Keratinocyte (primary cell): ENCODE data around the gene KDM7A.

ENCODE experiments used
- EZH2 ChIP-seq: IDR thresholded peaks from one replicate; pipeline ENCODE4 v1.6.1; 2012; ENCODE audit warnings: inconsistent platforms, mild to moderate bottlenecking, low read length, moderate library complexity
- TF ChIP-seq, protein P1 (sequence below), 3 experiments: IDR thresholded peaks in 1 of 3; conservative IDR thresholded peaks in 1 of 3; optimal IDR thresholded peaks in 1 of 3; 2 replicates in 2 of 3; 3 replicates in 1 of 3; pipeline versions ENCODE3 to v1.5.1; 2011; ENCODE audit warnings: low read length in 3 of 3, mild to moderate bottlenecking in 3 of 3, moderate library complexity in 2 of 3, control low read depth in 1 of 3, inconsistent platforms in 1 of 3; ENCODE audit not compliant: insufficient read depth in 2 of 3; ENCODE audit errors: extremely low read depth in 1 of 3

DNA sequence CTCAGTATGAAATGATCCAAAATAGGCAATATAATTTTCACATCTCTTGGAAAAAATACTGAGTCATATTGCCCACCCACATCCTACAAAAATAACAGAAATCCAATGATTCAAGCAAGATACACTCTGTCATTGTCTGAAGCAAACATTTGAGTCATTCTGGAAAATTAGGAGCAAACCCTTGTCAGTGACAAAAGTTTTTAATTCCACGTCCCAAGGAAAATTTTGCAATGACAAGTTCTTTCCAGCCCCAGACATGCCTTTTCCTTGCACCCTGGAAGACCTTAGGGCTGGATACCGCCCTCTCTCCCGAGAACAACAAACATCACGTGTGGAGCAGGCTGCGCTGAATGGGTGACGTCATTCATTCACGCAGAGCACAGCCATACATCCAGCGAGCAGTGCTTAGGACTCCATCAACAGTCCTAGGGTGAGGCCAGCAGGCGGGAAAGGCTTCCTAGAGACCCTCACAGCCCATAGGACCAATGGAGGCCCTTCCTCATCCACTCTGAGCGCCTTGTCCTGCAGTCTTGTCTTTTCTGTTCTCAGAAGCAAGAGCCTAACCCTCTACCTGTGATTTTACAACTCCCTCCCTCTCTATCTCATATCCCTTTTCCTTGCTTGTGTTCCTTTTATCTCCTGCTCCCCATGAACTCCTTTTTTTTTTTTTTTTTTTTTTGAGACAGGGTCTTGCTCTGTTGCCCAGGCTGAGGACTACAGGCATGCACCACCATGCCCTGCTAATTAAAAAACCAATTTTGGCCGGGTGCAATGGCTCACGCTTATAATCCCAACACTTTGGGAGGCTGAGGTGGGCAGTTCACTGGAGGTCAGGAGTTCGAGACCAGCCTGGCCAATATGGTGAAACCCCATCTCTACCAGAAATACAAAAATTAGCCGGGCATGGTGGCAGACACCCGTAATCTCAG lies 23.5 kb upstream of the KDM7A start:
- TF ChIP-seq, protein P1, sequence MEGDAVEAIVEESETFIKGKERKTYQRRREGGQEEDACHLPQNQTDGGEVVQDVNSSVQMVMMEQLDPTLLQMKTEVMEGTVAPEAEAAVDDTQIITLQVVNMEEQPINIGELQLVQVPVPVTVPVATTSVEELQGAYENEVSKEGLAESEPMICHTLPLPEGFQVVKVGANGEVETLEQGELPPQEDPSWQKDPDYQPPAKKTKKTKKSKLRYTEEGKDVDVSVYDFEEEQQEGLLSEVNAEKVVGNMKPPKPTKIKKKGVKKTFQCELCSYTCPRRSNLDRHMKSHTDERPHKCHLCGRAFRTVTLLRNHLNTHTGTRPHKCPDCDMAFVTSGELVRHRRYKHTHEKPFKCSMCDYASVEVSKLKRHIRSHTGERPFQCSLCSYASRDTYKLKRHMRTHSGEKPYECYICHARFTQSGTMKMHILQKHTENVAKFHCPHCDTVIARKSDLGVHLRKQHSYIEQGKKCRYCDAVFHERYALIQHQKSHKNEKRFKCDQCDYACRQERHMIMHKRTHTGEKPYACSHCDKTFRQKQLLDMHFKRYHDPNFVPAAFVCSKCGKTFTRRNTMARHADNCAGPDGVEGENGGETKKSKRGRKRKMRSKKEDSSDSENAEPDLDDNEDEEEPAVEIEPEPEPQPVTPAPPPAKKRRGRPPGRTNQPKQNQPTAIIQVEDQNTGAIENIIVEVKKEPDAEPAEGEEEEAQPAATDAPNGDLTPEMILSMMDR (optimal IDR thresholded peaks at IDR 0.05 in 1 of 3, IDR thresholded peaks at IDR 0.05 in 1 of 3, conservative IDR thresholded peaks at IDR 0.05 in 1 of 3; ENCODE audit: extremely low read depth in 1 of 3, insufficient read depth in 2 of 3, low read length in 3 of 3) = no peak
- no peak for TF ChIP-seq EZH2
